ENCODE results near the gene RASA4. TPM values are rescaled to one million over a fixed set of nuclear protein-coding genes. Genes with fewer than 3 reads are reported as not detected.
"Not testable (repeated sequence)": the region's sequence is repeated elsewhere in the genome, so short reads cannot be mapped to it uniquely, and the experiment has no call there.

Gene RASA4
- total and polyA plus RNA-seq, 2 donors (not counting 1 experiment from before 2014, with no cell fraction given), result 32.0 to 49.3 TPM

GRCh38 chr7:102532127-102532526 lies 84.4 kb downstream of the RASA4 start:
- H4K20me1 ChIP-seq (ENCODE audit: control insufficient read depth, insufficient read depth, low read length, poor library complexity, severe bottlenecking); H3K79me2 ChIP-seq (ENCODE audit: control insufficient read depth, insufficient read depth, low read length); ATAC-seq (ENCODE audit: low read depth); H3K36me3 ChIP-seq (replicated peaks in 1 of 2; ENCODE audit: control extremely low read depth in 1 of 2, control insufficient read depth in 1 of 2, extremely low read depth in 1 of 2, insufficient read depth in 2 of 2, low read length in 1 of 2); H3K9ac ChIP-seq (ENCODE audit: low read length); H3K9me3 ChIP-seq (ENCODE audit: control extremely low read depth in 1 of 3, control insufficient read depth in 2 of 3, insufficient read depth in 1 of 3, low read length in 2 of 3); intact Hi-C loops (cut with micrococcal nuclease); H3K27me3 ChIP-seq (replicated peaks in 1 of 4; ENCODE audit: control extremely low read depth in 1 of 4, control insufficient read depth in 3 of 4, insufficient read depth in 4 of 4, low read length in 3 of 4); H3K27ac Mint-ChIP-seq; H3K27ac ChIP-seq (ENCODE audit: low read length in 2 of 2); H3K4me3 Mint-ChIP-seq; H3K4me1 Mint-ChIP-seq; DNase-seq; H2AFZ ChIP-seq (ENCODE audit: insufficient read depth, low read depth, low read length, poor library complexity, severe bottlenecking); H3K9me3 Mint-ChIP-seq (ENCODE audit: insufficient read depth); H3K27me3 Mint-ChIP-seq; H3K4me3 ChIP-seq (ENCODE audit: control extremely low read depth in 1 of 5, extremely low read depth in 1 of 5, insufficient read depth in 1 of 5, low read depth in 2 of 5, low read length in 4 of 5); CTCF ChIA-PET; H3K4me1 ChIP-seq (ENCODE audit: control insufficient read depth in 2 of 2, insufficient read depth in 2 of 2, low read length in 2 of 2); POLR2A ChIA-PET; H3K4me2 ChIP-seq (replicated peaks; ENCODE audit: low read depth, low read length, poor library complexity, severe bottlenecking): not testable (repeated sequence)
- 100% methylated on average over 1 of the region's 2 CpGs for WGBS (ENCODE audit: insufficient coverage)

GRCh38 chr7:102531583-102531982 lies 85.0 kb downstream of the RASA4 start:
- intact Hi-C loops (cut with micrococcal nuclease); H3K27ac ChIP-seq (ENCODE audit: low read length in 2 of 2); H3K4me2 ChIP-seq (replicated peaks; ENCODE audit: low read depth, low read length, poor library complexity, severe bottlenecking); H3K4me1 ChIP-seq (ENCODE audit: control insufficient read depth in 2 of 2, insufficient read depth in 2 of 2, low read length in 2 of 2); H3K9me3 Mint-ChIP-seq (ENCODE audit: insufficient read depth); H3K9ac ChIP-seq (ENCODE audit: low read length); H3K4me3 Mint-ChIP-seq; CTCF ChIA-PET; POLR2A ChIA-PET; H3K27ac Mint-ChIP-seq; H2AFZ ChIP-seq (ENCODE audit: insufficient read depth, low read depth, low read length, poor library complexity, severe bottlenecking); ATAC-seq (ENCODE audit: low read depth); H3K9me3 ChIP-seq (ENCODE audit: control extremely low read depth in 1 of 3, control insufficient read depth in 2 of 3, insufficient read depth in 1 of 3, low read length in 2 of 3); DNase-seq; H3K4me1 Mint-ChIP-seq; H3K79me2 ChIP-seq (ENCODE audit: control insufficient read depth, insufficient read depth, low read length); H4K20me1 ChIP-seq (ENCODE audit: control insufficient read depth, insufficient read depth, low read length, poor library complexity, severe bottlenecking); H3K27me3 Mint-ChIP-seq; H3K4me3 ChIP-seq (ENCODE audit: control extremely low read depth in 1 of 5, extremely low read depth in 1 of 5, insufficient read depth in 1 of 5, low read depth in 2 of 5, low read length in 4 of 5); H3K27me3 ChIP-seq (replicated peaks in 1 of 4; ENCODE audit: control extremely low read depth in 1 of 4, control insufficient read depth in 3 of 4, insufficient read depth in 4 of 4, low read length in 3 of 4); H3K36me3 ChIP-seq (replicated peaks in 1 of 2; ENCODE audit: control extremely low read depth in 1 of 2, control insufficient read depth in 1 of 2, extremely low read depth in 1 of 2, insufficient read depth in 2 of 2, low read length in 1 of 2): not testable (repeated sequence)
- no CpG with 5 or more reads among the region's 7 CpGs for WGBS (ENCODE audit: insufficient coverage)

- H3K9me3 ChIP-seq (ENCODE audit: control extremely low read depth in 1 of 3, control insufficient read depth in 2 of 3, insufficient read depth in 1 of 3, low read length in 2 of 3); POLR2A ChIA-PET; H3K27me3 ChIP-seq (replicated peaks in 1 of 4; ENCODE audit: control extremely low read depth in 1 of 4, control insufficient read depth in 3 of 4, insufficient read depth in 4 of 4, low read length in 3 of 4); H3K27ac ChIP-seq (ENCODE audit: low read length in 2 of 2); H3K4me2 ChIP-seq (replicated peaks; ENCODE audit: low read depth, low read length, poor library complexity, severe bottlenecking); H3K4me1 ChIP-seq (ENCODE audit: control insufficient read depth in 2 of 2, insufficient read depth in 2 of 2, low read length in 2 of 2); DNase-seq; intact Hi-C loops (cut with micrococcal nuclease); H3K4me3 ChIP-seq (ENCODE audit: control extremely low read depth in 1 of 5, extremely low read depth in 1 of 5, insufficient read depth in 1 of 5, low read depth in 2 of 5, low read length in 4 of 5); H3K27ac Mint-ChIP-seq; H3K79me2 ChIP-seq (ENCODE audit: control insufficient read depth, insufficient read depth, low read length); H3K36me3 ChIP-seq (replicated peaks in 1 of 2; ENCODE audit: control extremely low read depth in 1 of 2, control insufficient read depth in 1 of 2, extremely low read depth in 1 of 2, insufficient read depth in 2 of 2, low read length in 1 of 2); H2AFZ ChIP-seq (ENCODE audit: insufficient read depth, low read depth, low read length, poor library complexity, severe bottlenecking); ATAC-seq (ENCODE audit: low read depth); H3K4me3 Mint-ChIP-seq; H4K20me1 ChIP-seq (ENCODE audit: control insufficient read depth, insufficient read depth, low read length, poor library complexity, severe bottlenecking); CTCF ChIA-PET; H3K9me3 Mint-ChIP-seq (ENCODE audit: insufficient read depth); H3K9ac ChIP-seq (ENCODE audit: low read length); H3K27me3 Mint-ChIP-seq; H3K4me1 Mint-ChIP-seq: not testable (repeated sequence)
- WGBS (ENCODE audit: insufficient coverage), result no CpG with 5 or more reads among the region's 13 CpGs
Measured at GRCh38 chr7:102527822-102528793, 88.4 kb downstream of the RASA4 start.

- CTCF ChIA-PET; H3K4me3 Mint-ChIP-seq; H3K27ac Mint-ChIP-seq; H4K20me1 ChIP-seq (ENCODE audit: control insufficient read depth, insufficient read depth, low read length, poor library complexity, severe bottlenecking); intact Hi-C loops (cut with micrococcal nuclease); H3K27me3 ChIP-seq (replicated peaks in 1 of 4; ENCODE audit: control extremely low read depth in 1 of 4, control insufficient read depth in 3 of 4, insufficient read depth in 4 of 4, low read length in 3 of 4); H3K36me3 ChIP-seq (replicated peaks in 1 of 2; ENCODE audit: control extremely low read depth in 1 of 2, control insufficient read depth in 1 of 2, extremely low read depth in 1 of 2, insufficient read depth in 2 of 2, low read length in 1 of 2); DNase-seq; H3K27ac ChIP-seq (ENCODE audit: low read length in 2 of 2); H3K4me1 Mint-ChIP-seq; H3K4me1 ChIP-seq (ENCODE audit: control insufficient read depth in 2 of 2, insufficient read depth in 2 of 2, low read length in 2 of 2); H2AFZ ChIP-seq (ENCODE audit: insufficient read depth, low read depth, low read length, poor library complexity, severe bottlenecking); POLR2A ChIA-PET; H3K9me3 ChIP-seq (ENCODE audit: control extremely low read depth in 1 of 3, control insufficient read depth in 2 of 3, insufficient read depth in 1 of 3, low read length in 2 of 3); ATAC-seq (ENCODE audit: low read depth); H3K9ac ChIP-seq (ENCODE audit: low read length); H3K4me3 ChIP-seq (ENCODE audit: control extremely low read depth in 1 of 5, extremely low read depth in 1 of 5, insufficient read depth in 1 of 5, low read depth in 2 of 5, low read length in 4 of 5); H3K27me3 Mint-ChIP-seq; H3K79me2 ChIP-seq (ENCODE audit: control insufficient read depth, insufficient read depth, low read length); H3K9me3 Mint-ChIP-seq (ENCODE audit: insufficient read depth); H3K4me2 ChIP-seq (replicated peaks; ENCODE audit: low read depth, low read length, poor library complexity, severe bottlenecking): not testable (repeated sequence)
- WGBS (ENCODE audit: insufficient coverage), result no CpG with 5 or more reads among the region's 8 CpGs
Measured at GRCh38 chr7:102527182-102527581, 89.4 kb downstream of the RASA4 start.

Measured in B cell (primary cell).